ENCODE results near the gene EMX1. TPM values are rescaled to one million over a fixed set of nuclear protein-coding genes. Genes with fewer than 3 reads are reported as not detected.

Gene EMX1
- total and polyA plus RNA-seq, 7 donors: 0.60 to 1.4 (median 0.71) TPM; not detected in 4

DNA sequence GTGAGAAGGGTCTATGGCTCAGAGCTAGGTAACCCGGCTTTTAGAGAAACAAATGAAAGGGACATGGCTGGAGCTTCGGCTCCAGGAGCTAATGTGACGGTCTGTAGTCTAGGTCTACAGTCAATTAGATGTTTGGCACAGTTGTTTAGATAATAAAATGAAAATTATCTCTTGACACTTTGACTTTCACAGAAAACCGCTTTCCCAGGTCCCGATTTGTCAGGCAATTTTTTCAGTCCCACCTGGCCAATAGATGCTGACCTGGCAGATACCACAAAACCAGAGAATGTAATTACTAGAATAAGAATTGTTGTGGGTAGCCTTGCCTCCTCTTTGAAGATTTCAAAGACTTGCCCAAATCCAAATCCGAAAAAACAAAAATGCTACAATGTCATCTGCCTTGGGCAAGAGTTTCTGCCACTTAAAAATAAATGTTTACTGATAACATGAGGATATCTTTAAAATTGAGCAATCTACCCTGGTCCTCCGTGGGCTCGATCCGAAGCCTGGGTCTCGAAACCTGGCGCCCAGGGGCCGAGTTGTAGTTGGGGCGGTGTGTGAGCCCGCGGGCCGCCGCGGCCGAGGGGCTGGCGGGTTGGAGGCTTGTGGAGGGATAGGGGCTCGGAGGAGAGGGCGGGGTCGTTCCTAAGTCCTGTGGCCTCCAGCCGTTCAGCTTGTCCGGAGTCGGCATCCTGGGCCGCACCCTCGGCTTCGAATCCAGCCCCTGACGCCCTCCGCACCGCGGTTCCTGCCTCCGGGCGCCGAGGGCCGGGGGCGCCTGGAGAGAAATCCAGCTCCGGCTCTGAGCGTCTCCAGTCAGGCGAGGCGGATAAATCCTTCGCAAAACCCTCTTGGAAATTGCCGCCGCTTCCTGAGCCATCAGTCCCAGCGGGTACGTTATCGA lies 2.3 kb downstream of the EMX1 start:
- peak; percentile 3 for DNase-seq
- 7 to 8% methylated on average over 48 of the region's 48 CpGs for WGBS, 2 donors
- intact Hi-C loops (cut with DNase I): no loop called here
- Histone ChIP-seq H3K9me3 (no peaks in the 10 kb centered on the region), H3K4me1 (peaks cover 3 to 67% (median 61%) of the 10 kb centered on the region in 4 donors), H3K4me3 (peak overlapping the region in 1 of 4 donors; percentile 23), H3K36me3 (no peaks in the 10 kb centered on the region), H3K27me3 (peaks cover 81 to 100% (median 98%) of the 10 kb centered on the region in 3 donors), H3K27ac (no peak overlapping the region)
- peak in 2 of 4 donors; percentile 26 to 30 for TF ChIP-seq POLR2AphosphoS5 (IDR thresholded peaks at IDR 0.05)
- TF ChIP-seq EP300 (IDR thresholded peaks at IDR 0.05): no peak

- no peaks in the 10 kb centered on the region for H3K36me3 ChIP-seq
- H3K9me3 ChIP-seq: no peaks in the 10 kb centered on the region
- peaks cover 3 to 62% (median 61%) of the 10 kb centered on the region in 4 donors for H3K4me1 ChIP-seq
- WGBS, 2 donors: 2% methylated on average over 77 of the region's 77 CpGs
- H3K27me3 ChIP-seq: peaks cover 86 to 100% (median 98%) of the 10 kb centered on the region in 3 donors
- TF ChIP-seq POLR2A (IDR thresholded peaks at IDR 0.05) (no peak), POLR2AphosphoS5 (IDR thresholded peaks at IDR 0.05) (peak in 2 of 4 donors; percentile 57 to 70)
- H3K27ac ChIP-seq: no peak overlapping the region
- peak overlapping the region in 3 of 4 donors; percentile 2 to 29 (median 23) for H3K4me3 ChIP-seq
- intact Hi-C loops (cut with DNase I): no loop called here
- DNase-seq: peak; percentile 41
Observed at GRCh38 chr2:72920318-72921087, 3.2 kb downstream of the EMX1 start.

DNA sequence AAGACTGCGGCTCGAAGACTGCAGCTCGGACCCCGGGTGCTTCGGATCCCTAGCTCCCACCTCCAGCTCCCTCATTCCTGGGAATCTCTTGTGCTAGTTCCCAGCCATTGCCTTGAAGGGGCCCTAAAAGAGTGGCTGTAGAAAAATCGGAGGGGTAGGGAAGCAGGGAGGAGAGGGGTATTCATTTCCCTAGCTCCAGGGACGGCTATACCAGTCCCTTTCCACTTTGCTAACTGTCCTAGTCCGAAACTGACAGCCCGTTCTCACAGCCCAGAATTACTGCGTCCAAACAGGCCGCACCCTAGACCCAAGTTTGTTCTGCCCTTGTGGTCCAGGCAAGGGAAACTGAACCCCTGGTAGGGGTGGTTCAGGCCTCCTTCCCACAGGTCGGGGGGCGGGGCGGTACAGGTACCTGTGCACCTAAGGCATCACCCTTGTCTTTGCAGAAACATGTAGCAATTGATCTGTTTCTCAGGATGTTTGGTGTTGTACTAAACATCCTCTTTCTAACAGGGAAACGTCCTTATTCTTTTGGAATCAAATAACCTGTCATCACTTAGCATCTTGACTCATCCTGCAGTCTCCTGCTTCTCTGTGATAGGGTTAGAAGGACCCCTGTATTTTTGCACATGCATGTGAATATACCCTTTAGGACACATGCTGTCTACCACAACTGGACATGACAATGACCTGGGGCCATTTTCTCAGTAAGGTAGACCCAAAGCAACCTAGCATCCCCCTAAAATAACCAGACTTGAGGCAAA lies 4.0 kb downstream of the EMX1 start:
- Histone ChIP-seq H3K4me3 (no peak overlapping the region), H3K4me1 (peaks cover 3 to 54% (median 53%) of the 10 kb centered on the region in 4 donors), H3K36me3 (no peaks in the 10 kb centered on the region), H3K9me3 (no peaks in the 10 kb centered on the region), H3K27me3 (peaks cover 82 to 100% (median 96%) of the 10 kb centered on the region in 3 donors), H3K27ac (no peak overlapping the region)
- WGBS, 2 donors: 15 to 21% methylated on average over 15 of the region's 15 CpGs
- TF ChIP-seq POLR2A (IDR thresholded peaks at IDR 0.05) (no peak), POLR2AphosphoS5 (IDR thresholded peaks at IDR 0.05) (no peak), EP300 (IDR thresholded peaks at IDR 0.05) (no peak)
- TF ChIP-seq, protein P1, sequence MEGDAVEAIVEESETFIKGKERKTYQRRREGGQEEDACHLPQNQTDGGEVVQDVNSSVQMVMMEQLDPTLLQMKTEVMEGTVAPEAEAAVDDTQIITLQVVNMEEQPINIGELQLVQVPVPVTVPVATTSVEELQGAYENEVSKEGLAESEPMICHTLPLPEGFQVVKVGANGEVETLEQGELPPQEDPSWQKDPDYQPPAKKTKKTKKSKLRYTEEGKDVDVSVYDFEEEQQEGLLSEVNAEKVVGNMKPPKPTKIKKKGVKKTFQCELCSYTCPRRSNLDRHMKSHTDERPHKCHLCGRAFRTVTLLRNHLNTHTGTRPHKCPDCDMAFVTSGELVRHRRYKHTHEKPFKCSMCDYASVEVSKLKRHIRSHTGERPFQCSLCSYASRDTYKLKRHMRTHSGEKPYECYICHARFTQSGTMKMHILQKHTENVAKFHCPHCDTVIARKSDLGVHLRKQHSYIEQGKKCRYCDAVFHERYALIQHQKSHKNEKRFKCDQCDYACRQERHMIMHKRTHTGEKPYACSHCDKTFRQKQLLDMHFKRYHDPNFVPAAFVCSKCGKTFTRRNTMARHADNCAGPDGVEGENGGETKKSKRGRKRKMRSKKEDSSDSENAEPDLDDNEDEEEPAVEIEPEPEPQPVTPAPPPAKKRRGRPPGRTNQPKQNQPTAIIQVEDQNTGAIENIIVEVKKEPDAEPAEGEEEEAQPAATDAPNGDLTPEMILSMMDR (IDR thresholded peaks at IDR 0.05): no peak
- DNase-seq: peak; percentile 33
- intact Hi-C loops (cut with DNase I): no loop called here

GRCh38 chr2:72921853-72922252 lies 4.5 kb downstream of the EMX1 start:
- TF ChIP-seq POLR2AphosphoS5 (IDR thresholded peaks at IDR 0.05): no peak
- no peak for TF ChIP-seq EP300 (IDR thresholded peaks at IDR 0.05)
- TF ChIP-seq, protein P1 (IDR thresholded peaks at IDR 0.05): no peak
- TF ChIP-seq POLR2A (IDR thresholded peaks at IDR 0.05): no peak
- H3K36me3 ChIP-seq: no peaks in the 10 kb centered on the region
- H3K4me3 ChIP-seq: no peak overlapping the region
- peak; percentile 20 for DNase-seq
- WGBS, 2 donors: 76 to 85% methylated on average over 1 of the region's 1 CpG
- no peaks in the 10 kb centered on the region for H3K9me3 ChIP-seq
- H3K27ac ChIP-seq: no peak overlapping the region
- intact Hi-C loops (cut with DNase I): no loop called here
- H3K4me1 ChIP-seq: peaks cover 3 to 48% (median 47%) of the 10 kb centered on the region in 4 donors
- H3K27me3 ChIP-seq: peaks cover 76 to 100% (median 96%) of the 10 kb centered on the region in 3 donors

- H3K4me3 ChIP-seq: no peak overlapping the region
- TF ChIP-seq POLR2AphosphoS5 (IDR thresholded peaks at IDR 0.05) (no peak), EP300 (IDR thresholded peaks at IDR 0.05) (no peak), POLR2A (IDR thresholded peaks at IDR 0.05) (no peak)
- TF ChIP-seq, protein P1 (IDR thresholded peaks at IDR 0.05): no peak
- peaks cover 67 to 100% (median 93%) of the 10 kb centered on the region in 3 donors for H3K27me3 ChIP-seq
- intact Hi-C loops (cut with DNase I): no loop called here
- H3K4me1 ChIP-seq: peaks cover 3 to 29% (median 27%) of the 10 kb centered on the region in 4 donors
- DNase-seq: peak; percentile 52
- WGBS, 2 donors: 3 to 4% methylated on average over 36 of the region's 36 CpGs
- H3K27ac ChIP-seq: no peak overlapping the region
- H3K36me3 ChIP-seq: no peaks in the 10 kb centered on the region
- no peaks in the 10 kb centered on the region for H3K9me3 ChIP-seq
Observed at GRCh38 chr2:72923833-72924352, 6.6 kb downstream of the EMX1 start.
